Endodermal cell (in vitro differentiated cells): Measurements from ENCODE around the gene CHCHD3. TPM values are rescaled to one million over a fixed set of nuclear protein-coding genes. Genes with fewer than 3 reads are reported as not detected.

Experiments
- DNase-seq: peaks from one replicate; pipeline ENCODE4 v3.0.0-alpha.2; 2017
- H3K27ac ChIP-seq: 2 replicates; pipeline ENCODE4 v1.5.1; 2013; ENCODE audit warnings: mild to moderate bottlenecking, low read depth, low read length, moderate library complexity
- H3K27me3 ChIP-seq: 2 replicates; pipeline ENCODE4 v1.6.1; 2013; ENCODE audit warnings: mild to moderate bottlenecking, low read length, moderate library complexity; ENCODE audit not compliant: insufficient read depth, control insufficient read depth, poor library complexity, severe bottlenecking
- H3K36me3 ChIP-seq: 2 replicates; pipeline ENCODE4 v1.7.0; 2013; ENCODE audit warnings: mild to moderate bottlenecking, low read length, moderate library complexity; ENCODE audit not compliant: control insufficient read depth, insufficient read depth
- H3K4me1 ChIP-seq: one replicate; pipeline ENCODE4 v1.7.0; 2013; ENCODE audit warnings: low read length; ENCODE audit not compliant: control insufficient read depth, insufficient read depth
- H3K4me3 ChIP-seq: 2 replicates; pipeline ENCODE4 v1.5.1; 2013; ENCODE audit warnings: mild to moderate bottlenecking, low read length, moderate library complexity
- H3K9ac ChIP-seq: 2 replicates; pipeline ENCODE4 v1.6.1; 2013; ENCODE audit warnings: mild to moderate bottlenecking, low read length, moderate library complexity; ENCODE audit not compliant: poor library complexity, severe bottlenecking; ENCODE audit errors: extremely low read depth
- H3K9me3 ChIP-seq: 2 replicates; pipeline ENCODE4 v1.6.1; 2013; ENCODE audit warnings: mild to moderate bottlenecking, low read length, moderate library complexity; ENCODE audit not compliant: control insufficient read depth
- H3K27ac Mint-ChIP-seq: 2 replicates; pipeline ENCODE4 v1.8.0; 2020; ENCODE audit warnings: mixed read lengths
- H3K27me3 Mint-ChIP-seq: 2 replicates; pipeline ENCODE4 v1.8.0; 2021; ENCODE audit warnings: mild to moderate bottlenecking, mixed read lengths; ENCODE audit not compliant: insufficient read depth
- H3K36me3 Mint-ChIP-seq: 2 replicates; pipeline ENCODE4 v1.8.0; 2020; ENCODE audit warnings: low read depth, mixed read lengths
- H3K4me1 Mint-ChIP-seq: 2 replicates; pipeline ENCODE4 v1.8.0; 2020; ENCODE audit warnings: mixed read lengths
- H3K4me3 Mint-ChIP-seq: 2 replicates; pipeline ENCODE4 v1.8.0; 2020; ENCODE audit warnings: mild to moderate bottlenecking, moderate library complexity, mixed read lengths
- H3K9me3 Mint-ChIP-seq: 2 replicates; pipeline ENCODE4 v1.8.0; 2020; ENCODE audit warnings: mild to moderate bottlenecking, mixed read lengths
- CTCF ChIP-seq: fragments of 200-600 bp; sonication (generic); conservative IDR thresholded peaks from 2 replicates; pipeline ENCODE4 v1.5.0; 2021; ENCODE audit warnings: antibody characterized with exemption, mild to moderate bottlenecking
- WGBS, 2 experiments: methylation state at CpG; one replicate each; pipeline versions ENCODE4 v1.1.5 to v1.1.7; 2013; ENCODE audit warnings: missing lambda C conversion rate in 2 of 2, mixed read lengths in 1 of 2; ENCODE audit not compliant: insufficient coverage in 1 of 2, insufficient read length in 1 of 2; 5-methylcytosine and 5-hydroxymethylcytosine counted together
- total RNA-seq, 2 donors: library from RNA; stranded (reverse); fragmentation: NEBNext Ultra II Directional in 1 of 2; extraction: Animal tissue kit (Norgen Biotek cat#: 25700) in 1 of 2; gene quantifications; 2 replicates in 1 of 2; 3 replicates in 1 of 2; pipeline ENCODE4 v1.2.1, GENCODE V29; 2021

CHCHD3 gene
- total RNA-seq, 2 donors from 2014 or later = 70.4 to 75.2 TPM

DNA sequence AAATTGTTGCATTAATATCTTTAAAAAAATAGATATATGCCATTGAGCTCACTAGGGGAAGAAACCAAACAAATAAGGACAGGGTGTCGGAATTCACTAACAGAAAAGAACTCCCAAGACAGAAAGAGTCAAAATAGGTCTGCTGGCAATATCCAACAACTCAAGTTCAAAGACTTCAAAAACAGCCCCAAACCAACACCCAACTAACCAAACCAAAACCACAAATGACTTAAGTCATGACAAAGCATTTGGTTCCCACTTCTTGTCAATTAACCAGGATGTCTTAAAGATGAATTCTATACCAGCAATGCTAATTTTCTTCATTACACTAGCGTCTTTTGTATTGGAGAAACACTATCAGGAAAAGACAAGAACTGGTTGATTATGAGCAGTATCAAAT, 256.7 kb downstream of the CHCHD3 start:
- Mint-ChIP-seq H3K4me1 (peaks cover 9% of the 10 kb centered on the region), H3K9me3 (no peaks in the 10 kb centered on the region), H3K4me3 (no peak overlapping the region), H3K36me3 (peaks cover 3% of the 10 kb centered on the region), H3K27me3 (no peaks in the 10 kb centered on the region), H3K27ac (no peak overlapping the region)
- TF ChIP-seq CTCF = no peak
- no peaks in the 10 kb centered on the region for H3K27me3 ChIP-seq
- peaks cover 1% of the 10 kb centered on the region for H3K4me1 ChIP-seq
- H3K4me3 ChIP-seq = no peak overlapping the region
- H3K9me3 ChIP-seq = no peaks in the 10 kb centered on the region
- no peak for DNase-seq
- H3K36me3 ChIP-seq = no peaks in the 10 kb centered on the region
- WGBS, 2 experiments = 96% methylated on average over 2 of the region's 2 CpGs; no CpG with 5 or more reads in 1 of the 2 experiments
- H3K27ac ChIP-seq = no peak overlapping the region
- no peak overlapping the region for H3K9ac ChIP-seq

GRCh38 chr7:132819648-132820047, 262.2 kb downstream of the CHCHD3 start:
- Histone ChIP-seq H3K4me1 (peaks cover 16% of the 10 kb centered on the region), H3K4me3 (no peak overlapping the region), H3K36me3 (no peaks in the 10 kb centered on the region), H3K27me3 (no peaks in the 10 kb centered on the region), H3K27ac (no peak overlapping the region), H3K9ac (no peak overlapping the region), H3K9me3 (no peaks in the 10 kb centered on the region)
- Mint-ChIP-seq H3K9me3 (no peaks in the 10 kb centered on the region), H3K4me1 (peaks cover 38% of the 10 kb centered on the region), H3K4me3 (no peak overlapping the region), H3K27ac (no peak overlapping the region), H3K36me3 (peaks cover 2% of the 10 kb centered on the region), H3K27me3 (no peaks in the 10 kb centered on the region)
- 84% methylated on average over 7 of the region's 7 CpGs; no CpG with 5 or more reads in 1 of the 2 experiments for WGBS, 2 experiments
- peak; percentile 32 for TF ChIP-seq CTCF
- peak; percentile 49 for DNase-seq

DNA sequence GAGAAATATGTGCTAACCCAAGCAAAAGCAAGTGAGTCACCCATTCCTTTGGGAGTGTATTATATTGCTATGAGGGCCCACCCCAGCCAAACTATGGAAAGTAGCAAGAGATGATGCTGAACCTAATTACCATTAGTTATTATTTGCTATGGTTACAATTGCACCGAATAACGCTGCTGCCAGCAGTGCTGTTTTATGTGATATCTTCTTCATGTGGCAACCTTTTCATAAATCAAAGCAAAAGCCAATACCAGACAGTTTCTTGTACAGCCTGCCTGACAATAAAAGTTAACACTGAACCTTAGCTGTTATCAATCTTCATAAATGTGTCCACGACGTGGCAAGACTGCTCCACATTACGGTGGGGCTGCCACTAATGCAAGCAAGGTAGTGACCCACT, 263.9 kb downstream of the CHCHD3 start:
- no peak overlapping the region for H3K4me3 ChIP-seq
- no peaks in the 10 kb centered on the region for H3K27me3 ChIP-seq
- no peaks in the 10 kb centered on the region for H3K9me3 Mint-ChIP-seq
- no peak overlapping the region for H3K4me3 Mint-ChIP-seq
- peaks cover 21% of the 10 kb centered on the region for H3K4me1 ChIP-seq
- H3K9me3 ChIP-seq = no peaks in the 10 kb centered on the region
- H3K9ac ChIP-seq = no peak overlapping the region
- no peaks in the 10 kb centered on the region for H3K36me3 ChIP-seq
- TF ChIP-seq CTCF = no peak
- no peak for DNase-seq
- H3K27me3 Mint-ChIP-seq = no peaks in the 10 kb centered on the region
- 95 to 96% methylated on average over 5 of the region's 5 CpGs for WGBS, 2 experiments
- no peak overlapping the region for H3K27ac Mint-ChIP-seq
- H3K36me3 Mint-ChIP-seq = no peaks in the 10 kb centered on the region
- H3K27ac ChIP-seq = no peak overlapping the region
- peaks cover 46% of the 10 kb centered on the region for H3K4me1 Mint-ChIP-seq
